Measurements from ENCODE around the gene RAB29. TPM values are rescaled to one million over a fixed set of nuclear protein-coding genes. Genes with fewer than 3 reads are reported as not detected.

RAB29 gene
- total RNA-seq, 2 experiments from 2014 or later = 11.7 to 11.8 TPM

DNA sequence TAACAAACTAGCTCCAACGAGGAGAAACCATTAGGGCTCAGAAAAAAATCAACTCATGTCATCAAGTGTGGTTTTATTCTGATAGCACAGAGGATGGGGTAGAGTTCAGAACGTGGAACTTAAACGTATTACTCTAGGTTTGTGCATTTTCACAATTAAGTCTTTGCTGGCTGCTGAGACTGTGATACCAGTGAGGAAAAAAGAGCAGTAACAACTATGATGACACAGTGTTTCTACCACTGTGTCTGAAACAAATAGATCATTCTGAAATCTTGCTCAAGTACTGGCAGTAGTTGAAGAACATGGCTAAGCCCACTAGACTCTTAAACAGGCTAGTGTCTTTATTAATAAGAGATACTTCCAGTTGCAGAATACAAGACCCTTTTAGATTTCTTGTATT, 56.3 kb downstream of the RAB29 start:
- Histone ChIP-seq H3K4me1 (ENCODE audit: insufficient read depth, low read length) (no peaks in the 10 kb centered on the region), H3K36me3 (ENCODE audit: insufficient read depth, low read length) (peaks cover 73% of the 10 kb centered on the region), H3K27me3 (ENCODE audit: control insufficient read depth in 1 of 2, insufficient read depth in 2 of 2, low read length in 2 of 2) (no peaks in the 10 kb centered on the region), H3K27ac (ENCODE audit: low read depth in 1 of 2, low read length in 2 of 2) (no peak overlapping the region), H3K4me3 (ENCODE audit: low read length) (no peak overlapping the region), H3K9me3 (ENCODE audit: control insufficient read depth in 1 of 2, insufficient read depth in 1 of 2, low read length in 2 of 2) (no peaks in the 10 kb centered on the region)
- CTCF ChIA-PET = interaction anchor here (1.0 kb wide), 1 partner anchor 8 kb away, joined by 3 read pairs; no protein-coding TSS in a partner anchor
- TF ChIP-seq, protein P1, sequence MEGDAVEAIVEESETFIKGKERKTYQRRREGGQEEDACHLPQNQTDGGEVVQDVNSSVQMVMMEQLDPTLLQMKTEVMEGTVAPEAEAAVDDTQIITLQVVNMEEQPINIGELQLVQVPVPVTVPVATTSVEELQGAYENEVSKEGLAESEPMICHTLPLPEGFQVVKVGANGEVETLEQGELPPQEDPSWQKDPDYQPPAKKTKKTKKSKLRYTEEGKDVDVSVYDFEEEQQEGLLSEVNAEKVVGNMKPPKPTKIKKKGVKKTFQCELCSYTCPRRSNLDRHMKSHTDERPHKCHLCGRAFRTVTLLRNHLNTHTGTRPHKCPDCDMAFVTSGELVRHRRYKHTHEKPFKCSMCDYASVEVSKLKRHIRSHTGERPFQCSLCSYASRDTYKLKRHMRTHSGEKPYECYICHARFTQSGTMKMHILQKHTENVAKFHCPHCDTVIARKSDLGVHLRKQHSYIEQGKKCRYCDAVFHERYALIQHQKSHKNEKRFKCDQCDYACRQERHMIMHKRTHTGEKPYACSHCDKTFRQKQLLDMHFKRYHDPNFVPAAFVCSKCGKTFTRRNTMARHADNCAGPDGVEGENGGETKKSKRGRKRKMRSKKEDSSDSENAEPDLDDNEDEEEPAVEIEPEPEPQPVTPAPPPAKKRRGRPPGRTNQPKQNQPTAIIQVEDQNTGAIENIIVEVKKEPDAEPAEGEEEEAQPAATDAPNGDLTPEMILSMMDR (IDR thresholded peaks at IDR 0.05) = no peak
- DNase-seq (no peak), ATAC-seq (ENCODE audit: poor library complexity) (no peak)
- Mint-ChIP-seq H3K9me3 (no peaks in the 10 kb centered on the region), H3K27ac (no peak overlapping the region), H3K4me3 (no peak overlapping the region), H3K4me1 (ENCODE audit: low read depth) (peaks cover 23% of the 10 kb centered on the region), H3K27me3 (no peaks in the 10 kb centered on the region), H3K36me3 (ENCODE audit: low read depth) (peaks cover 89% of the 10 kb centered on the region)
- intact Hi-C loops (cut with DNase I, micrococcal nuclease) = no loop called here
- POLR2A ChIA-PET = no interaction called here

Other genes starting within 250 kb of the RAB29 start
- 100 to 1,000 TPM; 145 to 154 TPM for gene ELK4, start 143.5 kb downstream of the RAB29 start, total RNA-seq
- gene SLC45A3, start 95.0 kb downstream of the RAB29 start, total RNA-seq = under 1 TPM in 1 of 2 experiments, not detected in 1; 0.11 TPM
- gene NUCKS1, start 25.3 kb downstream of the RAB29 start, total RNA-seq = 10 to 100 TPM; 80.6 to 84.7 TPM
- 10 to 100 TPM; 23.8 to 26.4 TPM for gene SLC41A1, start 37.7 kb upstream of the RAB29 start, total RNA-seq
- 1 to 10 TPM; 1.2 to 1.4 TPM for gene PM20D1, start 74.7 kb upstream of the RAB29 start, total RNA-seq
- not detected for gene SLC26A9, start 168.0 kb upstream of the RAB29 start, total RNA-seq
- under 1 TPM in 1 of 2 experiments, not detected in 1; 0.08 TPM for gene RAB7B, start 227.9 kb upstream of the RAB29 start, total RNA-seq
- not detected for gene CTSE, start 248.4 kb upstream of the RAB29 start, total RNA-seq

Data from CD4-positive, alpha-beta T cell (primary cell).